Stimulated activated effector memory CD8-positive, alpha-beta T cell treated with anti-CD3 and anti-CD28 coated beads, Interleukin-12 subunit alpha, Interleukin-12 subunit beta, amount 100 ng/mL, for 72 hours (primary cell): ENCODE results near the gene SPTLC2.
"Not testable (repeated sequence)": the region's sequence is repeated elsewhere in the genome, so short reads cannot be mapped to it uniquely, and the experiment has no call there.

Experiments
- ATAC-seq: fragments of 150-1000 bp; cut with Tn5 transposase; 2 replicates; pipeline ENCODE4 v1.10.0; 2021
- DNase-seq, 2 donors: peaks; one replicate each; pipeline ENCODE4 v3.0.0; 2021 to 2022; ENCODE audit warnings: low spot score in 2 of 2
- H3K27ac Mint-ChIP-seq: one replicate; pipeline ENCODE4 v1.8.0; 2022; ENCODE audit warnings: mild to moderate bottlenecking, mixed read lengths
- H3K36me3 Mint-ChIP-seq: one replicate; pipeline ENCODE4 v1.8.0; 2022; ENCODE audit warnings: mild to moderate bottlenecking, mixed read lengths
- H3K4me1 Mint-ChIP-seq: one replicate; pipeline ENCODE4 v1.8.0; 2022; ENCODE audit warnings: mixed read lengths
- H3K4me3 Mint-ChIP-seq: one replicate; pipeline ENCODE4 v1.8.0; 2022; ENCODE audit warnings: mild to moderate bottlenecking, mixed read lengths
- H3K9me3 Mint-ChIP-seq: one replicate; pipeline ENCODE4 v1.8.0; 2022; ENCODE audit warnings: mixed read lengths

Gene SPTLC2

GRCh38 chr14:77528701-77529100 is 87.7 kb downstream of the SPTLC2 start:
- H3K4me1 Mint-ChIP-seq, DNase-seq, H3K9me3 Mint-ChIP-seq, H3K27ac Mint-ChIP-seq, ATAC-seq, H3K4me3 Mint-ChIP-seq: not testable (repeated sequence)
- H3K36me3 Mint-ChIP-seq, result peaks cover 19% of the 10 kb centered on the region

GRCh38 chr14:77526266-77526665 is 90.2 kb downstream of the SPTLC2 start:
- ATAC-seq, result no peak
- H3K36me3 Mint-ChIP-seq, result peaks cover 30% of the 10 kb centered on the region

GRCh38 chr14:77524536-77524935 is 91.9 kb downstream of the SPTLC2 start:
- DNase-seq, result no peak
- Mint-ChIP-seq H3K9me3 (no peaks in the 10 kb centered on the region), H3K27ac (no peak overlapping the region), H3K4me3 (no peak overlapping the region), H3K4me1 (peaks cover 5% of the 10 kb centered on the region), H3K36me3 (peaks cover 45% of the 10 kb centered on the region)
- no peak for ATAC-seq

More at GRCh38 chr14:77526266-77526665, 90.2 kb downstream of the SPTLC2 start:
- no peak overlapping the region for H3K4me3 Mint-ChIP-seq
- H3K4me1 Mint-ChIP-seq, result peaks cover 10% of the 10 kb centered on the region
- H3K9me3 Mint-ChIP-seq, result no peaks in the 10 kb centered on the region
- DNase-seq, result no peak
- no peak overlapping the region for H3K27ac Mint-ChIP-seq

- DNase-seq, result no peak
- no peak overlapping the region for H3K4me3 Mint-ChIP-seq
- H3K27ac Mint-ChIP-seq, result no peak overlapping the region
- H3K9me3 Mint-ChIP-seq, result no peaks in the 10 kb centered on the region
- H3K4me1 Mint-ChIP-seq, result peaks cover 5% of the 10 kb centered on the region
- peaks cover 57% of the 10 kb centered on the region for H3K36me3 Mint-ChIP-seq
- no peak for ATAC-seq
These were observed 93.3 kb downstream of the SPTLC2 start for GRCh38 chr14:77523109-77523508.

GRCh38 chr14:77520555-77520954 is 95.9 kb downstream of the SPTLC2 start:
- no peak for ATAC-seq
- peaks cover 82% of the 10 kb centered on the region for H3K36me3 Mint-ChIP-seq
- no peak overlapping the region for H3K27ac Mint-ChIP-seq
- DNase-seq, result no peak
- peaks cover 5% of the 10 kb centered on the region for H3K4me1 Mint-ChIP-seq
- no peak overlapping the region for H3K4me3 Mint-ChIP-seq
- H3K9me3 Mint-ChIP-seq, result no peaks in the 10 kb centered on the region

- H3K27ac Mint-ChIP-seq, result no peak overlapping the region
- peaks cover 99% of the 10 kb centered on the region for H3K36me3 Mint-ChIP-seq
These were observed 100.3 kb downstream of the SPTLC2 start for GRCh38 chr14:77516126-77516525.

GRCh38 chr14:77511486-77512162 is 104.8 kb downstream of the SPTLC2 start:
- no peaks in the 10 kb centered on the region for H3K4me1 Mint-ChIP-seq
- DNase-seq, result no peak
- H3K9me3 Mint-ChIP-seq, result no peaks in the 10 kb centered on the region
- no peak for ATAC-seq
- no peak overlapping the region for H3K4me3 Mint-ChIP-seq
- H3K36me3 Mint-ChIP-seq, result peaks cover 78% of the 10 kb centered on the region
- no peak overlapping the region for H3K27ac Mint-ChIP-seq

More at GRCh38 chr14:77516126-77516525, 100.3 kb downstream of the SPTLC2 start:
- DNase-seq (no peak), ATAC-seq (no peak)
- no peak overlapping the region for H3K4me3 Mint-ChIP-seq
- no peaks in the 10 kb centered on the region for H3K9me3 Mint-ChIP-seq
- no peaks in the 10 kb centered on the region for H3K4me1 Mint-ChIP-seq

GRCh38 chr14:77509366-77509765 is 107.1 kb downstream of the SPTLC2 start:
- peaks cover 56% of the 10 kb centered on the region for H3K36me3 Mint-ChIP-seq
- no peak overlapping the region for H3K4me3 Mint-ChIP-seq
- H3K27ac Mint-ChIP-seq, result no peak overlapping the region
- no peak for DNase-seq
- no peaks in the 10 kb centered on the region for H3K9me3 Mint-ChIP-seq
- no peak for ATAC-seq
- H3K4me1 Mint-ChIP-seq, result no peaks in the 10 kb centered on the region

- Mint-ChIP-seq H3K9me3 (no peaks in the 10 kb centered on the region), H3K36me3 (peaks cover 52% of the 10 kb centered on the region), H3K27ac (no peak overlapping the region), H3K4me3 (no peak overlapping the region), H3K4me1 (no peaks in the 10 kb centered on the region)
- DNase-seq (no peak), ATAC-seq (no peak)
These were observed 107.6 kb downstream of the SPTLC2 start for GRCh38 chr14:77508876-77509275.

- ATAC-seq, result no peak
- no peak overlapping the region for H3K27ac Mint-ChIP-seq
- peaks cover 1% of the 10 kb centered on the region for H3K9me3 Mint-ChIP-seq
- no peak overlapping the region for H3K4me3 Mint-ChIP-seq
- peaks cover 46% of the 10 kb centered on the region for H3K36me3 Mint-ChIP-seq
- no peaks in the 10 kb centered on the region for H3K4me1 Mint-ChIP-seq
- no peak for DNase-seq
These were observed 108.2 kb downstream of the SPTLC2 start for GRCh38 chr14:77508249-77508648.

GRCh38 chr14:77507762-77508161 is 108.7 kb downstream of the SPTLC2 start:
- no peak for ATAC-seq
- Mint-ChIP-seq H3K9me3 (peaks cover 3% of the 10 kb centered on the region), H3K4me1 (no peaks in the 10 kb centered on the region), H3K27ac (no peak overlapping the region), H3K4me3 (no peak overlapping the region), H3K36me3 (peaks cover 41% of the 10 kb centered on the region)
- no peak for DNase-seq

GRCh38 chr14:77505031-77505430 is 111.4 kb downstream of the SPTLC2 start:
- Mint-ChIP-seq H3K36me3 (peaks cover 15% of the 10 kb centered on the region), H3K27ac (no peak overlapping the region), H3K9me3 (peaks cover 3% of the 10 kb centered on the region), H3K4me3 (no peak overlapping the region), H3K4me1 (peaks cover 6% of the 10 kb centered on the region)
- DNase-seq (no peak), ATAC-seq (no peak)

GRCh38 chr14:77503138-77503537 is 113.3 kb downstream of the SPTLC2 start:
- Mint-ChIP-seq H3K36me3 (peaks cover 5% of the 10 kb centered on the region), H3K4me3 (no peak overlapping the region), H3K4me1 (peaks cover 13% of the 10 kb centered on the region), H3K9me3 (peaks cover 3% of the 10 kb centered on the region), H3K27ac (no peak overlapping the region)
- DNase-seq, result no peak
- no peak for ATAC-seq

- Mint-ChIP-seq H3K4me3 (no peak overlapping the region), H3K9me3 (peaks cover 3% of the 10 kb centered on the region), H3K4me1 (peaks cover 19% of the 10 kb centered on the region), H3K36me3 (no peaks in the 10 kb centered on the region), H3K27ac (no peak overlapping the region)
- ATAC-seq (no peak), DNase-seq (no peak)
These were observed 114.2 kb downstream of the SPTLC2 start for GRCh38 chr14:77502109-77502782.

- peak; percentile 23 for ATAC-seq
- no peak for DNase-seq
- no peaks in the 10 kb centered on the region for H3K36me3 Mint-ChIP-seq
- H3K4me3 Mint-ChIP-seq, result peak overlapping the region; percentile 48
- H3K27ac Mint-ChIP-seq, result no peak overlapping the region
- peaks cover 3% of the 10 kb centered on the region for H3K9me3 Mint-ChIP-seq
- H3K4me1 Mint-ChIP-seq, result peaks cover 19% of the 10 kb centered on the region
These were observed 117.4 kb downstream of the SPTLC2 start for GRCh38 chr14:77498984-77499527.
